HepG2 (cell line): Measurements from ENCODE around the gene HNRNPA1L2. TPM values are rescaled to one million over a fixed set of nuclear protein-coding genes. Genes with fewer than 3 reads are reported as not detected.
A peak's percentile ranks its signal among the peaks of the same experiment; 100 is the strongest.

Experiments
- AGO1 ChIP-seq: fragments of 200-400 bp; formaldehyde crosslinking; IDR thresholded peaks from 2 replicates; pipeline ENCODE4 v1.6.1; 2017; ENCODE audit warnings: mild to moderate bottlenecking, low read depth, low read length, moderate library complexity; ENCODE audit not compliant: poor library complexity, severe bottlenecking
- BRF2 ChIP-seq: sonication (generic); formaldehyde crosslinking; IDR thresholded peaks from 2 replicates; pipeline ENCODE4 v1.8.1; 2022; ENCODE audit warnings: mild to moderate bottlenecking, missing genetic modification reagents
- CSRNP1 ChIP-seq: sonication (generic); formaldehyde crosslinking; IDR thresholded peaks from 2 replicates; pipeline ENCODE4 v1.8.1; 2023; ENCODE audit warnings: mild to moderate bottlenecking, missing genetic modification reagents
- ETS1 ChIP-seq: sonication (generic); formaldehyde crosslinking; IDR thresholded peaks from 2 replicates; pipeline ENCODE4 v1.4.0; 2020; ENCODE audit warnings: missing genetic modification reagents
- FLYWCH1 ChIP-seq: sonication (generic); formaldehyde crosslinking; IDR thresholded peaks from 2 replicates; pipeline ENCODE4 v1.8.1; 2023; ENCODE audit warnings: mild to moderate bottlenecking, missing genetic modification reagents
- IRF2 ChIP-seq: IDR thresholded peaks from 2 replicates; pipeline ENCODE4 v1.6.1; 2018; ENCODE audit warnings: missing genetic modification reagents, missing compliant biosample characterization
- KDM2A ChIP-seq: sonication (generic); formaldehyde crosslinking; IDR thresholded peaks from 2 replicates; pipeline ENCODE4 v1.4.0; 2020; ENCODE audit warnings: low read depth, missing genetic modification reagents, borderline replicate concordance
- MTF2 ChIP-seq: sonication (generic); formaldehyde crosslinking; IDR thresholded peaks from 2 replicates; pipeline ENCODE4 v1.5.0; 2020; ENCODE audit warnings: missing genetic modification reagents, borderline replicate concordance
- NR1H2 ChIP-seq: sonication (generic); formaldehyde crosslinking; IDR thresholded peaks from 2 replicates; pipeline ENCODE4 v1.8.1; 2022; ENCODE audit warnings: low read depth, missing genetic modification reagents, borderline replicate concordance
- PHB2 ChIP-seq: fragments of 450-650 bp; IDR thresholded peaks from 2 replicates; pipeline ENCODE4 v1.6.1; 2018; ENCODE audit not compliant: partially characterized antibody
- PHF20 ChIP-seq: sonication (generic); formaldehyde crosslinking; IDR thresholded peaks from 2 replicates; pipeline ENCODE4 v1.5.0; 2020; ENCODE audit warnings: mild to moderate bottlenecking, missing genetic modification reagents
- POLR2AphosphoS5 ChIP-seq: IDR thresholded peaks from 2 replicates; pipeline ENCODE4 v1.6.1; 2012; ENCODE audit warnings: low read depth, low read length
- RXRA ChIP-seq: sonication (generic); formaldehyde crosslinking; IDR thresholded peaks from 2 replicates; pipeline ENCODE4 v1.5.1; 2020; ENCODE audit warnings: missing genetic modification reagents
- SIX4 ChIP-seq: sonication (generic); formaldehyde crosslinking; IDR thresholded peaks from 2 replicates; pipeline ENCODE4 v1.4.0; 2020; ENCODE audit warnings: missing genetic modification reagents
- SP4 ChIP-seq: sonication (generic); formaldehyde crosslinking; IDR thresholded peaks from 2 replicates; pipeline ENCODE4 v1.8.1; 2023; ENCODE audit warnings: mild to moderate bottlenecking, missing genetic modification reagents
- TCF7L2 ChIP-seq: IDR thresholded peaks from 2 replicates; pipeline ENCODE4 v1.6.1; 2011; ENCODE audit warnings: mild to moderate bottlenecking, low read depth, low read length, moderate library complexity
- ZKSCAN1 ChIP-seq: fragments of 150-350 bp; IDR thresholded peaks from 2 replicates; pipeline ENCODE4 v1.6.1; 2014; ENCODE audit warnings: low read length
- ZNF124 ChIP-seq: sonication (generic); formaldehyde crosslinking; IDR thresholded peaks from 2 replicates; pipeline ENCODE4 v1.4.0; 2020; ENCODE audit warnings: missing genetic modification reagents
- ZNF563 ChIP-seq: sonication (generic); formaldehyde crosslinking; IDR thresholded peaks from 2 replicates; pipeline ENCODE4 v1.8.0; 2022; ENCODE audit warnings: mild to moderate bottlenecking, moderate library complexity, missing genetic modification reagents
- ZNF768 ChIP-seq: sonication (generic); formaldehyde crosslinking; IDR thresholded peaks from 2 replicates; pipeline ENCODE4 v1.4.0; 2020; ENCODE audit warnings: missing genetic modification reagents
- ZNF883 ChIP-seq: sonication (generic); formaldehyde crosslinking; IDR thresholded peaks from 2 replicates; pipeline ENCODE4 v1.5.1; 2020; ENCODE audit warnings: mild to moderate bottlenecking, missing genetic modification reagents; ENCODE audit errors: not compliant biosample characterization
- polyA plus RNA-seq, 8 experiments: library from polyadenylated mRNA; depleted of rRNA in 3 of 8; stranded (reverse) in 7 of 8; unstranded in 1 of 8; fragments of >200 nt; fragmentation: Illumina TruSeq in 4 of 8; extraction: Trizol in 4 of 8; gene quantifications; 2 replicates each; pipeline versions ENCODE4 v1.2.1 to v1.2.3, GENCODE V29; 2011 to 2016; ENCODE audit warnings: low read depth in 4 of 8, missing spikeins in 1 of 8, mixed read lengths in 1 of 8; ENCODE audit not compliant: insufficient read depth in 1 of 8
- total RNA-seq, 5 experiments: library from RNA; depleted of rRNA; stranded (reverse); fragments of >200 nt; fragmentation: Illumina TruSeq; extraction: Trizol; gene quantifications; 2 replicates each; pipeline ENCODE4 v1.2.3, GENCODE V29; 2016; ENCODE audit warnings: low read depth in 1 of 5
- TF ChIP-seq, protein P1 (sequence below): sonication (generic); formaldehyde crosslinking; IDR thresholded peaks from 2 replicates; pipeline ENCODE4 v1.4.0; 2020; ENCODE audit warnings: missing genetic modification reagents
- TF ChIP-seq, protein P2 (sequence below): sonication (generic); formaldehyde crosslinking; IDR thresholded peaks from 2 replicates; pipeline ENCODE4 v1.4.0; 2020; ENCODE audit warnings: missing genetic modification reagents

Gene HNRNPA1L2
- total and polyA plus RNA-seq, 2 of the 13 experiments (the other 11 are each of a cell fraction or from before 2014, with no cell fraction given), result 3.6 to 7.1 TPM

- TF ChIP-seq ZNF768 (CRISPR knock-in tag) (peak; percentile 53), RXRA (CRISPR knock-in tag) (peak; percentile 42; the same call in 1 of the 2 replicates), MTF2 (CRISPR knock-in tag) (peak; percentile 83; the same call in 1 of the 2 replicates), KDM2A (CRISPR knock-in tag) (peak; percentile 80; the same call in 1 of the 2 replicates), ZNF563 (peak; percentile 55; the same call in 1 of the 2 replicates), SP4 (CRISPR knock-in tag) (peak; percentile 89), POLR2AphosphoS5 (peak; percentile 92), PHF20 (peak; percentile 98), ZNF883 (CRISPR knock-in tag) (no peak), ETS1 (CRISPR knock-in tag) (no peak), AGO1 (peak; percentile 33), IRF2 (0 out of 2 replicates have a peak, but pooled peaks have one; percentile 44), ZKSCAN1 (peak; percentile 61; the same call in 1 of the 2 replicates), TCF7L2 (no peak), ZNF124 (CRISPR knock-in tag) (peak; percentile 75), PHB2 (no peak), CSRNP1 (CRISPR knock-in tag) (no peak), BRF2 (no peak), NR1H2 (0 out of 2 replicates have a peak, but pooled peaks have one; percentile 64), SIX4 (peak; percentile 35; the same call in 1 of the 2 replicates), FLYWCH1 (CRISPR knock-in tag) (no peak)
- TF ChIP-seq, protein P1, sequence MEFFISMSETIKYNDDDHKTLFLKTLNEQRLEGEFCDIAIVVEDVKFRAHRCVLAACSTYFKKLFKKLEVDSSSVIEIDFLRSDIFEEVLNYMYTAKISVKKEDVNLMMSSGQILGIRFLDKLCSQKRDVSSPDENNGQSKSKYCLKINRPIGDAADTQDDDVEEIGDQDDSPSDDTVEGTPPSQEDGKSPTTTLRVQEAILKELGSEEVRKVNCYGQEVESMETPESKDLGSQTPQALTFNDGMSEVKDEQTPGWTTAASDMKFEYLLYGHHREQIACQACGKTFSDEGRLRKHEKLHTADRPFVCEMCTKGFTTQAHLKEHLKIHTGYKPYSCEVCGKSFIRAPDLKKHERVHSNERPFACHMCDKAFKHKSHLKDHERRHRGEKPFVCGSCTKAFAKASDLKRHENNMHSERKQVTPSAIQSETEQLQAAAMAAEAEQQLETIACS (CRISPR knock-in tag), result no peak
- TF ChIP-seq, protein P2, sequence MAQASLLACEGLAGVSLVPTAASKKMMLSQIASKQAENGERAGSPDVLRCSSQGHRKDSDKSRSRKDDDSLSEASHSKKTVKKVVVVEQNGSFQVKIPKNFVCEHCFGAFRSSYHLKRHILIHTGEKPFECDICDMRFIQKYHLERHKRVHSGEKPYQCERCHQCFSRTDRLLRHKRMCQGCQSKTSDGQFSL, result 0 out of 2 replicates have a peak, but pooled peaks have one; percentile 28
These were observed 24.9 kb upstream of the HNRNPA1L2 start (continued) for GRCh38 chr13:52617070-52618060.
